Adrenal gland (tissue), 12 donors: ENCODE measurements around the gene DAPK3. TPM values are rescaled to one million over a fixed set of nuclear protein-coding genes. Genes with fewer than 3 reads are reported as not detected.

ENCODE experiments used
- DNase-seq, 7 donors: peaks; one replicate each; pipeline ENCODE4 v3.0.0-alpha.2; 2019 to 2020
- H3K27ac ChIP-seq, 5 donors: fragments of 200-600 bp; sonication (generic) in 4 of 5; 1 replicate in 3 of 5; 2 replicates in 2 of 5; pipeline versions ENCODE4 v1.5.1 to v1.8.0; 2016 to 2020; ENCODE audit warnings: mild to moderate bottlenecking in 1 of 5
- H3K27me3 ChIP-seq: fragments of 200-600 bp; 2 replicates; pipeline ENCODE4 v1.8.0; 2021
- H3K36me3 ChIP-seq, 2 donors: fragments of 200-600 bp; replicated peaks in 1 of 2; 1 replicate in 1 of 2; 2 replicates in 1 of 2; pipeline versions ENCODE4 v1.5.1 to v1.8.0; 2018 to 2022
- H3K4me1 ChIP-seq, 2 donors: fragments of 200-600 bp; replicated peaks in 1 of 2; 1 replicate in 1 of 2; 2 replicates in 1 of 2; pipeline versions ENCODE4 v1.5.1 to v1.8.0; 2018 to 2021
- H3K4me3 ChIP-seq, 4 donors: fragments of 200-600 bp; sonication (generic) in 3 of 4; one replicate each; pipeline ENCODE4 v1.5.1; 2016 to 2018
- H3K9me3 ChIP-seq, 3 donors: fragments of 200-600 bp; sonication (generic) in 1 of 3; replicated peaks in 1 of 3; 1 replicate in 2 of 3; 2 replicates in 1 of 3; pipeline versions ENCODE4 v1.5.1 to v1.8.0; 2016 to 2021
- POLR2A ChIP-seq, 2 donors: fragments of 450-650 bp; IDR thresholded peaks; one replicate each; pipeline ENCODE4 v1.6.1; 2017; ENCODE audit warnings: antibody characterized with exemption in 2 of 2, mild to moderate bottlenecking in 2 of 2, moderate library complexity in 1 of 2
- WGBS, 4 donors: extraction: QIAGEN DNeasy Blood & Tissue Kit in 2 of 4; methylation state at CpG; one replicate each; pipeline versions ENCODE4 v1.1.5 to v1.1.7; 2013 to 2017; 5-methylcytosine and 5-hydroxymethylcytosine counted together
- intact Hi-C, 2 donors: fragments of 100-400 bp; cut with DNase I; formaldehyde crosslinking; loops; one replicate each; pipeline versions ENCODE4 v1.14.1 to v1.15.0; 2022 to 2023
- polyA plus RNA-seq, 3 donors: library from polyadenylated mRNA; stranded (reverse); fragments of 200-250 nt in 2 of 3; fragments of 350-450 nt in 1 of 3; fragmentation: Illumina TruSeq in 1 of 3; extraction: RNeasy Lipid Tissue Mini Kit (QIAGEN cat#74804) in 1 of 3; gene quantifications; one replicate each; pipeline ENCODE4 v1.2.3, GENCODE V29; 2013 to 2014
- total RNA-seq, 9 donors: library from RNA; depleted of rRNA in 4 of 9; stranded (reverse); fragments of >200 nt in 4 of 9; fragments of 120-200 nt in 1 of 9; fragmentation: NEBNext Ultra II Directional in 1 of 9; extraction: Animal tissue kit (Norgen Biotek cat#: 25700) in 1 of 9; gene quantifications; one replicate each; pipeline versions ENCODE4 v1.1.0 to v1.2.4, GENCODE V29; 2013 to 2023
- TF ChIP-seq, protein P1 (sequence below), 6 experiments: fragments of 450-650 bp in 4 of 6; fragments of 200-600 bp in 2 of 6; sonication (generic) in 1 of 6; IDR thresholded peaks; 1 replicate in 5 of 6; 2 replicates in 1 of 6; pipeline versions ENCODE4 v1.5.1 to v1.8.0; 2016 to 2021; ENCODE audit warnings: antibody characterized with exemption in 6 of 6, mild to moderate bottlenecking in 2 of 6, moderate library complexity in 1 of 6
- donor health status: healthy with polysubstance abuse.
- donor health status: Bipolar disorder and iron deficiency.
- donor health status: DM: yes; HTN: yes; CAD: no.
- donor health status: DM: no; HTN: no; CAD: no.
- donor health status: DM: no; HTN: no; CAD: no.
- donor health status: DM: yes; HTN: yes; CAD: no.

The DAPK3 gene
- total and polyA plus RNA-seq, 12 donors = 17.6 to 83.2 (median 45.3) TPM

DNA sequence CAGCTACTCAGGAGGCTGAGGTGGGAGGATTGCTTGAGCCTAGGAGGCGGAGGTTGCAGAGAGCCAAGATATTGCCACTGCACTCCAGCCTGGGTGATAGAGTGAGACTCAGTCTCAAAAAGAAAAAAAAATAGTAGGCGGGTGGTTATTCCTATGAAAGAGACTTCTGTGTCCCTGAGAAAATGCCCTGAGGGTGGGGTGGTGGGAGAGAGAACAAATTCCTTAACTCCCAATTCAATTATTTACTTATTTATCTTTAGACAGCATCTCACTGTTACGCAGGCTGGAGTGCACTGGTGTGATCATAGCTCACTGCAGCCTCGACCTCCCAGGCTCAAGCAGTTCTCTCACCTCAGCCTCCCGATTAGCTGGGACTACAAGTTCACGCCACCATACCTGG lies 24.7 kb upstream of the DAPK3 start:
- H3K9me3 ChIP-seq = no peaks in the 10 kb centered on the region
- no peak overlapping the region for H3K27ac ChIP-seq
- no peaks in the 10 kb centered on the region for H3K27me3 ChIP-seq
- no peak for TF ChIP-seq POLR2A (IDR thresholded peaks at IDR 0.05)
- TF ChIP-seq, protein P1, sequence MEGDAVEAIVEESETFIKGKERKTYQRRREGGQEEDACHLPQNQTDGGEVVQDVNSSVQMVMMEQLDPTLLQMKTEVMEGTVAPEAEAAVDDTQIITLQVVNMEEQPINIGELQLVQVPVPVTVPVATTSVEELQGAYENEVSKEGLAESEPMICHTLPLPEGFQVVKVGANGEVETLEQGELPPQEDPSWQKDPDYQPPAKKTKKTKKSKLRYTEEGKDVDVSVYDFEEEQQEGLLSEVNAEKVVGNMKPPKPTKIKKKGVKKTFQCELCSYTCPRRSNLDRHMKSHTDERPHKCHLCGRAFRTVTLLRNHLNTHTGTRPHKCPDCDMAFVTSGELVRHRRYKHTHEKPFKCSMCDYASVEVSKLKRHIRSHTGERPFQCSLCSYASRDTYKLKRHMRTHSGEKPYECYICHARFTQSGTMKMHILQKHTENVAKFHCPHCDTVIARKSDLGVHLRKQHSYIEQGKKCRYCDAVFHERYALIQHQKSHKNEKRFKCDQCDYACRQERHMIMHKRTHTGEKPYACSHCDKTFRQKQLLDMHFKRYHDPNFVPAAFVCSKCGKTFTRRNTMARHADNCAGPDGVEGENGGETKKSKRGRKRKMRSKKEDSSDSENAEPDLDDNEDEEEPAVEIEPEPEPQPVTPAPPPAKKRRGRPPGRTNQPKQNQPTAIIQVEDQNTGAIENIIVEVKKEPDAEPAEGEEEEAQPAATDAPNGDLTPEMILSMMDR (IDR thresholded peaks at IDR 0.05) = no peak
- H3K4me1 ChIP-seq = no peaks in the 10 kb centered on the region
- no peak for DNase-seq
- intact Hi-C loops = loop anchor here in 1 of 2 donors (10.0 kb wide), 1 partner anchor 209 kb away; no protein-coding TSS in a partner anchor
- H3K36me3 ChIP-seq = no peaks in the 10 kb centered on the region
- H3K4me3 ChIP-seq = no peak overlapping the region
- 77 to 90% (median 82%) methylated on average over 6 of the region's 6 CpGs for whole genome bisulfite sequencing, 4 donors

DNA sequence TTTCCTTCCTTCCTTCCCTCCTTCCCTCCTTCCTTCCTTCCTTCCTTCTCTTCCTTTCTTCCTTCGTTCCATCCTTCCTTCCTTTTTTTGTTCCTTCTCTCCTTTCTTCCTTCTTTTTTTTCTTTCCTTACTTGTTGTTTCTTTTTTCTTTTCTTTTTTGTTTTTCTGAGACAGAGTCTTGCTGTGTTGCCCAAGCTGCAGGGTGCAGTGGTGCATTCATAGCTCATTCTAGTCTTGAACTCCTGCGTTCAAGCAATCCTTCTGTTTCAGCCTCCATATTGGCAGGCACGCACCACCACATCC lies 19.9 kb upstream of the DAPK3 start:
- no peak for TF ChIP-seq POLR2A (IDR thresholded peaks at IDR 0.05)
- TF ChIP-seq, protein P1 (IDR thresholded peaks at IDR 0.05) = no peak
- intact Hi-C loops = loop anchor here in 1 of 2 donors (10.0 kb wide), 1 partner anchor 214 kb away; no protein-coding TSS in a partner anchor
- Histone ChIP-seq H3K36me3 (no peaks in the 10 kb centered on the region), H3K4me1 (peaks cover 10 to 21% of the 10 kb centered on the region in 2 donors), H3K27me3 (no peaks in the 10 kb centered on the region), H3K4me3 (no peak overlapping the region), H3K9me3 (no peaks in the 10 kb centered on the region), H3K27ac (no peak overlapping the region)
- WGBS, 4 donors = 67 to 76% (median 69%) methylated on average over 3 of the region's 3 CpGs
- no peak for DNase-seq

DNA sequence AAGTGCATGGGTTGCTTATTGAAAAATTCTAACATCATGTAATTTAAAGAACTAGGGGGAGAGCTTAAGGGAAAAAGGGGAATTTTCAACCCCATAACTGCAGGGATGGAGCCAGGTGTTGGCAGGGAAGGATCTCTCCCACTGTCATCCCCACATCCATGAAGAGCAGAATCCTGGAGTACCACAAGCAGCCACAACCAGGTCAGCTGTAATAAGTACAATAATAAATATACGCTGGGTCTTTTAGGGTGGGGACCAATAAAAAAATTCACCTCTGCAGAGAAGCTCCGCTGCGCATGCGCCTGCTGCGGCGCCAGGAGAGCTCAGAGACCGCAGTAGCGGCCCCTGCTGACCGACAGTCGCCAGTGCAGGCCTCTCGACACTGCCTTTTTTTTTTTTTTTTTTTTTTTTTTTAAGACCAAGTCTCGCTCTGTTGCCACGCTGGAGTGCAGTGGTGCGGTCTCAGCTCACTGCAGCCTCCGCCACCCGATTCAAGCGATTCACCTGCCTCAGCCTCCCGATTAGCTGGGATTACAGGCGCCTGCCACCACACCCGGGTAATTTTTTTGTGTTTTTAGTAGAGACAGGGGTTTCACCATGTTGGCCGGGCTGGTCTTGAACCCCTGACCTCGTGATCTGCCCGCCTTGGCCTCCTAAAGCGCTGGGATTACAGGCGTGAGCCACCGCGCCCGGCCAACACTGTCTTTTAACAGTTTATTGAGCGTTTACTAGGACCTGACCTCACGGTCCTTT lies 16.9 kb upstream of the DAPK3 start:
- Histone ChIP-seq H3K36me3 (peaks cover 0 to 13% of the 10 kb centered on the region in 2 donors), H3K27me3 (no peaks in the 10 kb centered on the region), H3K4me3 (peak overlapping the region in 1 of 4 donors; percentile 39), H3K4me1 (peaks cover 19 to 41% of the 10 kb centered on the region in 2 donors), H3K9me3 (no peaks in the 10 kb centered on the region), H3K27ac (no peak overlapping the region)
- TF ChIP-seq, protein P1 (IDR thresholded peaks at IDR 0.05) = peak; percentile 72 to 86 (median 82)
- no peak for TF ChIP-seq POLR2A (IDR thresholded peaks at IDR 0.05)
- intact Hi-C loops = no loop called here
- WGBS, 4 donors = 5 to 8% (median 8%) methylated on average over 21 to 30 of the region's 30 CpGs
- peak; percentile 83 to 94 (median 89) for DNase-seq

DNA sequence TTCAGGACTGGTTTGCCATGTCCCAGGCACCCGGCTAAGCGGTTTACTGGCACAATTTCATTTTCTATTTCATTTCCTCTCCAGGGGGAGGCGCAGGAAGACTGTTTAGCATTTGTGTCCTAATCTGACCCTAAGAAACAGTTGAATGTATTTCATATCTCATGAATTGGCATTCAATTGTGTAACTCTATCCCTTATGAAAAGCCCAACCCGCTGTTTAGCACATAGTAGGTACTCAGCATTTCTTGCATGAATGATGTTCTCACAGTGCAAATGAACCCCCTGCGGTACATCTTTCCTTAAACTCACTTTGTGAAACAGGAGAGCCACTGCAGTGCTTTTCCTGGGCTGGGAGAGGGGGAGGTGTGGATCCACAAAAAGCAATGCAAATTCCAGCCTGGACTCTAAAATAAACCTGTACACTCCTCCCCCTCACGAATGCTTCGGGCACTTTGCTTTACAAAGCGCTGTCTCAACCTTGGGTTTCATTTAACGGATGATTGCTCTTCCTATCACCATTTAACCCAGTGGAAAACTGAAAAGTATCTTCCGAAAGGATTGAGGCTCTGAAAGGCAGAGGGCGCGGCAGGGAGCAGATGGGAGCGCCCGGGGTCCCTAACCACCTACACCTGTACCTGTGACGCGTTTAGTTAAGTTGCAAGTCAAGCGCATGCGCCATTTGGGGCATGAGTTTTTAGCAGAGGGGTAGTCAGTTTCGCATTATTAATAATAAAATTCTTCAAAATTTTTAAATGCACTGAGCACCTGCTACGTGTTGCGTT lies 15.6 kb upstream of the DAPK3 start:
- H3K36me3 ChIP-seq = peaks cover 0 to 26% of the 10 kb centered on the region in 2 donors
- H3K27ac ChIP-seq = peak overlapping the region; percentile 24 to 98 (median 50)
- TF ChIP-seq POLR2A (IDR thresholded peaks at IDR 0.05) = no peak
- TF ChIP-seq, protein P1 (IDR thresholded peaks at IDR 0.05) = peak; percentile 26 to 81 (median 64)
- H3K9me3 ChIP-seq = no peaks in the 10 kb centered on the region
- peaks cover 19 to 46% of the 10 kb centered on the region in 2 donors for H3K4me1 ChIP-seq
- intact Hi-C loops = no loop called here
- peak in 5 of 7 donors; percentile 67 to 81 (median 75) for DNase-seq
- WGBS, 4 donors = 2 to 5% (median 2%) methylated on average over 19 to 21 of the region's 21 CpGs
- H3K4me3 ChIP-seq = peak overlapping the region in 2 of 4 donors; percentile 91 to 98
- no peaks in the 10 kb centered on the region for H3K27me3 ChIP-seq
